ENCODE data around the gene GABRG3. TPM values are rescaled to one million over a fixed set of nuclear protein-coding genes. Genes with fewer than 3 reads are reported as not detected.

Gene GABRG3
- total and polyA plus RNA-seq, 2 of the 4 experiments (the other 2 are of a cell fraction): not detected

DNA sequence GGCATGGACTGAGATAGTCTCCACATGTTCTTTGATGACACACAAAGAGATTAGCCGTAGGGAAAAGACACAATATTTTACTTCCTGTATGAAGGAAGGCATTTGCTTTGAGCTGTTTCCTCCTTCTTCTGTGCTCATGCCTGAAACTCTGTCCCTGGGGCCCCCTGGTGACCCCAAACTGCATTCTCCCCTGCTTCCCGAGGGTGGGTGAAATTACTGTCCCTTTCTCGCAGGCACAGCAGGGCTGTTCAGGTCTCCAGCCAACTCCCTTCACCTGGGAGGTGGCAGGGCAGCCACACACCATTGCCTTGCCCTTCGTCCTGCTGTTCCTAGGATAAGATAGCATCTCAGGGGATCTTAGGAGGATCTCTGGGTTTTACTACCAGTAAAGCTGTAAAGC lies 79.2 kb downstream of the GABRG3 start:
- no peak overlapping the region for H2BK15ac ChIP-seq (ENCODE audit: low read depth, low read length)
- no peak overlapping the region for H2BK5ac ChIP-seq (ENCODE audit: low read depth, low read length, poor library complexity, severe bottlenecking)
- no CpG with 5 or more reads among the region's 4 CpGs for WGBS, 2 experiments (ENCODE audit: extremely low coverage in 2 of 2, insufficient read length in 1 of 2)
- intact Hi-C loops (cut with micrococcal nuclease): no loop called here
- no peak overlapping the region for H3K14ac ChIP-seq (replicated peaks; ENCODE audit: low read depth, low read length)
- in situ Hi-C loops (cut with MboI; ENCODE audit: low sequenced_read_pairs): no loop called here
- no peaks in the 10 kb centered on the region for H4K20me1 ChIP-seq (ENCODE audit: insufficient read depth, low read length)
- no peak overlapping the region for H3K9ac ChIP-seq (ENCODE audit: low read depth, low read length)
- H3K36me3 ChIP-seq (ENCODE audit: control insufficient read depth, insufficient read depth, low read length): no peaks in the 10 kb centered on the region
- H3K27ac ChIP-seq (ENCODE audit: insufficient read depth, low read length): no peak overlapping the region
- H3K79me1 ChIP-seq (ENCODE audit: low read depth in 1 of 2, low read length in 2 of 2): no peaks in the 10 kb centered on the region
- POLR2A ChIA-PET (ENCODE audit: unreplicated experiment): no interaction called here
- no peak overlapping the region for H2BK20ac ChIP-seq (ENCODE audit: low read depth, low read length)
- peaks cover 6% of the 10 kb centered on the region; the same call in 1 of the 2 replicates for H3K9me3 ChIP-seq (ENCODE audit: control insufficient read depth, insufficient read depth, low read length)
- DNase-seq: no peak
- no TSS peak for BruUV-seq (replicated peaks)
- H3K4me3 ChIP-seq (ENCODE audit: insufficient read depth, low read depth, low read length): no peak overlapping the region
- H2AK5ac ChIP-seq (ENCODE audit: low read depth, low read length): no peak overlapping the region
- TF ChIP-seq, protein P1, sequence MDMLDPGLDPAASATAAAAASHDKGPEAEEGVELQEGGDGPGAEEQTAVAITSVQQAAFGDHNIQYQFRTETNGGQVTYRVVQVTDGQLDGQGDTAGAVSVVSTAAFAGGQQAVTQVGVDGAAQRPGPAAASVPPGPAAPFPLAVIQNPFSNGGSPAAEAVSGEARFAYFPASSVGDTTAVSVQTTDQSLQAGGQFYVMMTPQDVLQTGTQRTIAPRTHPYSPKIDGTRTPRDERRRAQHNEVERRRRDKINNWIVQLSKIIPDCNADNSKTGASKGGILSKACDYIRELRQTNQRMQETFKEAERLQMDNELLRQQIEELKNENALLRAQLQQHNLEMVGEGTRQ (IDR thresholded peaks at IDR 0.05; ENCODE audit: low read depth, low read length): no peak
- TF ChIP-seq CHD1 (IDR thresholded peaks at IDR 0.05; ENCODE audit: low read depth, low read length) (no peak), MXI1 (IDR thresholded peaks at IDR 0.05; ENCODE audit: borderline replicate concordance, low read depth, low read length) (no peak), MAZ (IDR thresholded peaks at IDR 0.05; ENCODE audit: borderline replicate concordance, low read depth, low read length) (no peak), SMC3 (IDR thresholded peaks at IDR 0.05; ENCODE audit: low read depth, low read length) (no peak), BHLHE40 (IDR thresholded peaks at IDR 0.05; ENCODE audit: low read depth, low read length) (no peak), RCOR1 (IDR thresholded peaks at IDR 0.05; ENCODE audit: insufficient replicate concordance, low read length) (no peak), FOS (IDR thresholded peaks at IDR 0.05; ENCODE audit: low read depth, low read length) (no peak), NFE2L2 (IDR thresholded peaks at IDR 0.05; ENCODE audit: low read depth, low read length) (no peak), RFX5 (IDR thresholded peaks at IDR 0.05; ENCODE audit: low read depth, low read length) (no peak)
- no peak overlapping the region for H3K23ac ChIP-seq (ENCODE audit: low read depth, low read length)
- dilution Hi-C loops (cut with HindIII; ENCODE audit: low sequenced_read_pairs, unreplicated experiment): no loop called here
- H3K18ac ChIP-seq (ENCODE audit: low read depth, low read length): no peak overlapping the region
- H3K9me1 ChIP-seq (ENCODE audit: insufficient read depth, low read length): no peaks in the 10 kb centered on the region
- H2AFZ ChIP-seq (replicated peaks; ENCODE audit: low read length, poor library complexity): no peak overlapping the region
- no peak overlapping the region for H3K56ac ChIP-seq (ENCODE audit: extremely low read depth, insufficient read depth, low read length)
- H2AK9ac ChIP-seq (replicated peaks; ENCODE audit: low read depth, low read length, poor library complexity): no peak overlapping the region
- H4K8ac ChIP-seq (ENCODE audit: low read depth in 2 of 2, low read length in 2 of 2): no peak overlapping the region
- no peaks in the 10 kb centered on the region for H3K4me1 ChIP-seq (ENCODE audit: control insufficient read depth, insufficient read depth, low read length)
- CTCF ChIA-PET: no interaction called here
- no peaks in the 10 kb centered on the region for H3K27me3 ChIP-seq (ENCODE audit: control insufficient read depth, insufficient read depth, low read length)
- H3K4ac ChIP-seq (ENCODE audit: low read depth, low read length): no peak overlapping the region
- H4K91ac ChIP-seq (ENCODE audit: insufficient read depth, low read depth, low read length): no peak overlapping the region
- H3K4me2 ChIP-seq (ENCODE audit: low read depth, low read length): no peak overlapping the region
- no peak overlapping the region for H2BK120ac ChIP-seq (ENCODE audit: low read depth, low read length)
- ATAC-seq (ENCODE audit: low read depth): no peak
- H4K5ac ChIP-seq (ENCODE audit: low read depth, low read length): no peak overlapping the region

Measured in IMR-90 (cell line).